ENCODE measurements around the gene CLEC12A. TPM values are rescaled to one million over a fixed set of nuclear protein-coding genes. Genes with fewer than 3 reads are reported as not detected.
"Not testable (repeated sequence)": the region's sequence is repeated elsewhere in the genome, so short reads cannot be mapped to it uniquely, and the experiment has no call there.

CLEC12A gene
- total and polyA plus RNA-seq, 9 donors, result 0.46 to 1.8 (median 0.97) TPM; not detected in 4

GRCh38 chr12:10021342-10021741 is 50.1 kb downstream of the CLEC12A start:
- intact Hi-C loops (cut with DNase I), result loop anchor here in 1 of 4 donors (10.0 kb wide), 1 partner anchor 113 kb away; the partner anchor contains the start of gene CLEC7A
- Histone ChIP-seq H3K36me3 (no peaks in the 10 kb centered on the region), H3K4me1 (ENCODE audit: insufficient read depth) (no peaks in the 10 kb centered on the region), H3K27me3 (no peaks in the 10 kb centered on the region), H3K27ac (no peak overlapping the region), H3K9me3 (no peaks in the 10 kb centered on the region), H3K4me3 (no peak overlapping the region)
- no peak for DNase-seq
- 79 to 82% (median 82%) methylated on average over 3 of the region's 3 CpGs for WGBS, 3 donors
- TF ChIP-seq EP300 (IDR thresholded peaks at IDR 0.05) (no peak), POLR2A (IDR thresholded peaks at IDR 0.05) (no peak)
- TF ChIP-seq, protein P1, sequence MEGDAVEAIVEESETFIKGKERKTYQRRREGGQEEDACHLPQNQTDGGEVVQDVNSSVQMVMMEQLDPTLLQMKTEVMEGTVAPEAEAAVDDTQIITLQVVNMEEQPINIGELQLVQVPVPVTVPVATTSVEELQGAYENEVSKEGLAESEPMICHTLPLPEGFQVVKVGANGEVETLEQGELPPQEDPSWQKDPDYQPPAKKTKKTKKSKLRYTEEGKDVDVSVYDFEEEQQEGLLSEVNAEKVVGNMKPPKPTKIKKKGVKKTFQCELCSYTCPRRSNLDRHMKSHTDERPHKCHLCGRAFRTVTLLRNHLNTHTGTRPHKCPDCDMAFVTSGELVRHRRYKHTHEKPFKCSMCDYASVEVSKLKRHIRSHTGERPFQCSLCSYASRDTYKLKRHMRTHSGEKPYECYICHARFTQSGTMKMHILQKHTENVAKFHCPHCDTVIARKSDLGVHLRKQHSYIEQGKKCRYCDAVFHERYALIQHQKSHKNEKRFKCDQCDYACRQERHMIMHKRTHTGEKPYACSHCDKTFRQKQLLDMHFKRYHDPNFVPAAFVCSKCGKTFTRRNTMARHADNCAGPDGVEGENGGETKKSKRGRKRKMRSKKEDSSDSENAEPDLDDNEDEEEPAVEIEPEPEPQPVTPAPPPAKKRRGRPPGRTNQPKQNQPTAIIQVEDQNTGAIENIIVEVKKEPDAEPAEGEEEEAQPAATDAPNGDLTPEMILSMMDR (IDR thresholded peaks at IDR 0.05), result no peak

- TF ChIP-seq POLR2A (IDR thresholded peaks at IDR 0.05) (no peak), EP300 (IDR thresholded peaks at IDR 0.05) (no peak)
- TF ChIP-seq, protein P1 (IDR thresholded peaks at IDR 0.05), result no peak
- 75 to 87% (median 79%) methylated on average over 3 of the region's 3 CpGs for WGBS, 3 donors
- Histone ChIP-seq H3K9me3 (no peaks in the 10 kb centered on the region), H3K36me3 (no peaks in the 10 kb centered on the region), H3K27me3 (no peaks in the 10 kb centered on the region), H3K4me1 (ENCODE audit: insufficient read depth) (no peaks in the 10 kb centered on the region), H3K27ac (no peak overlapping the region), H3K4me3 (no peak overlapping the region)
- intact Hi-C loops (cut with DNase I), result loop anchor here in 1 of 4 donors (5.0 to 10.0 kb wide), 2 partner anchors 110 to 1547 kb away; partner anchors contain the start of gene CLEC7A
- DNase-seq, result no peak
Measured at GRCh38 chr12:10025236-10025635, 54.0 kb downstream of the CLEC12A start.

GRCh38 chr12:10026666-10027065 is 55.5 kb downstream of the CLEC12A start:
- not testable (repeated sequence) for H3K27ac ChIP-seq; H3K36me3 ChIP-seq; H3K27me3 ChIP-seq; H3K4me1 ChIP-seq (ENCODE audit: insufficient read depth); H3K4me3 ChIP-seq; H3K9me3 ChIP-seq; DNase-seq
- intact Hi-C loops (cut with DNase I), result loop anchor here in 1 of 4 donors (5.0 to 10.0 kb wide), 2 partner anchors 108 to 1546 kb away; partner anchors contain the start of gene CLEC7A
- WGBS, 3 donors, result 82 to 88% (median 88%) methylated on average over 4 of the region's 4 CpGs

GRCh38 chr12:10027311-10027710 is 56.1 kb downstream of the CLEC12A start:
- intact Hi-C loops (cut with DNase I), result loop anchor here in 1 of 4 donors (5.0 to 10.0 kb wide), 2 partner anchors 107 to 1545 kb away; partner anchors contain the start of gene CLEC7A
- TF ChIP-seq, protein P1 (IDR thresholded peaks at IDR 0.05), result no peak
- TF ChIP-seq POLR2A (IDR thresholded peaks at IDR 0.05), result no peak
- no peak for TF ChIP-seq EP300 (IDR thresholded peaks at IDR 0.05)
- no peak overlapping the region for H3K27ac ChIP-seq
- no peaks in the 10 kb centered on the region for H3K4me1 ChIP-seq (ENCODE audit: insufficient read depth)
- no peak for DNase-seq
- H3K36me3 ChIP-seq, result no peaks in the 10 kb centered on the region
- no peak overlapping the region for H3K4me3 ChIP-seq
- H3K27me3 ChIP-seq, result no peaks in the 10 kb centered on the region
- H3K9me3 ChIP-seq, result no peaks in the 10 kb centered on the region
- 52 to 64% (median 61%) methylated on average over 3 of the region's 3 CpGs for WGBS, 3 donors

DNA sequence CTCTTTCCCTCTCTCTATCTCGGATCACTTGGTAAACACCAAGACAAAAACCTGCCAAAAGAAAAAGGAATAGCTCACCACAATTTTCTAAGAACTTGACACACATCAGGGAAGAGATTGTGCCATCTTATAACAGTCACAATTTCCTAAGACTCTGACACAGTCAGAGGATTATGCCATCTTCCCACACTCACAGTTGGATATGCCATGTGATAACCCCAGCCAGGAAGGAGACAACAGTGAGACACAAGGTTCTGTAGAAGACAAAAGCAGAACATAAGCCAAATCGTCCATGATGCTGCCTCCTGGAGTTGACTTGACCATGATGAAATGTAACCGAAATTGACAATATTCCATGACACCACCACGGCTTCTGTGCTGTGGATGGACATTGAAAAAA is 56.5 kb downstream of the CLEC12A start:
- Histone ChIP-seq H3K27me3 (no peaks in the 10 kb centered on the region), H3K9me3 (no peaks in the 10 kb centered on the region), H3K27ac (no peak overlapping the region), H3K4me1 (ENCODE audit: insufficient read depth) (no peaks in the 10 kb centered on the region), H3K36me3 (no peaks in the 10 kb centered on the region), H3K4me3 (no peak overlapping the region)
- 56 to 59% (median 58%) methylated on average over 4 of the region's 4 CpGs for WGBS, 3 donors
- DNase-seq, result no peak
- TF ChIP-seq, protein P1 (IDR thresholded peaks at IDR 0.05), result no peak
- TF ChIP-seq EP300 (IDR thresholded peaks at IDR 0.05), result no peak
- TF ChIP-seq POLR2A (IDR thresholded peaks at IDR 0.05), result no peak
- intact Hi-C loops (cut with DNase I), result loop anchor here in 1 of 4 donors (5.0 to 10.0 kb wide), 2 partner anchors 107 to 1545 kb away; partner anchors contain the start of gene CLEC7A
